ENCODE data around the gene DNASE1L2. TPM values are rescaled to one million over a fixed set of nuclear protein-coding genes. Genes with fewer than 3 reads are reported as not detected.

DNASE1L2 gene
- total RNA-seq, 1 donor from 2014 or later = 3.4 TPM

- Mint-ChIP-seq H3K4me1 (ENCODE audit: low read depth, unreplicated experiment) (peaks cover 8% of the 10 kb centered on the region), H3K36me3 (ENCODE audit: unreplicated experiment) (peaks cover 5% of the 10 kb centered on the region), H3K4me3 (ENCODE audit: unreplicated experiment) (peak overlapping the region; percentile 82), H3K9me3 (ENCODE audit: unreplicated experiment) (peaks cover 15% of the 10 kb centered on the region), H3K27me3 (ENCODE audit: unreplicated experiment) (peaks cover 16% of the 10 kb centered on the region), H3K27ac (ENCODE audit: unreplicated experiment) (peak overlapping the region; percentile 4)
- no peak for TF ChIP-seq CTCF (IDR thresholded peaks at IDR 0.05; ENCODE audit: partially characterized antibody, unreplicated experiment)
- DNase-seq = no peak
These were observed 31.7 kb upstream of the DNASE1L2 start for GRCh38 chr16:2204416-2205103.

- peak; percentile 85 for DNase-seq
- peak within 1 kb of the TSS; percentile 91 for H3K27ac Mint-ChIP-seq (ENCODE audit: unreplicated experiment)
- peak; percentile 32 for TF ChIP-seq CTCF (IDR thresholded peaks at IDR 0.05; ENCODE audit: partially characterized antibody, unreplicated experiment)
- H3K9me3 Mint-ChIP-seq (ENCODE audit: unreplicated experiment) = peaks cover 15% of the 10 kb centered on the region
- peaks cover 8% of the 10 kb centered on the region for H3K4me1 Mint-ChIP-seq (ENCODE audit: low read depth, unreplicated experiment)
- H3K27me3 Mint-ChIP-seq (ENCODE audit: unreplicated experiment) = peaks cover 15% of the 10 kb centered on the region
- H3K4me3 Mint-ChIP-seq (ENCODE audit: unreplicated experiment) = peak within 1 kb of the TSS; percentile 87
- H3K36me3 Mint-ChIP-seq (ENCODE audit: unreplicated experiment) = peaks cover 2% of the 10 kb centered on the region
These were observed 30.9 kb upstream of the DNASE1L2 start, which contains the start of gene MLST8 for GRCh38 chr16:2205104-2205966. MLST8 (plus strand) TSS chr16:2205454; CDS start chr16:2206086, 632 bp downstream.

DNA sequence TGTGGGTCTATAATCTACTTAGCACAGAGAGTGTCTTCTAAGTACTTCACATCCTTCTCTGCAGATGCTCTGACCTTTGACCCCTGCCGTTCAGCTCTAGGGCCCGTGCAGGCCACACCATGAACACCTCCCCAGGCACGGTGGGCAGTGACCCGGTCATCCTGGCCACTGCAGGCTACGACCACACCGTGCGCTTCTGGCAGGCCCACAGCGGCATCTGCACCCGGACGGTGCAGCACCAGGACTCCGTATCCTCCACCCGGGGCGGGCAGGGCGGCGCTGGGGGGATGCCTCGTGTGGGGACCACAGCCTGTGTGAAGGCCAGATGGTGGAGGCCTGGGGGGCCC lies 30.3 kb upstream of the DNASE1L2 start:
- H3K4me1 Mint-ChIP-seq (ENCODE audit: low read depth, unreplicated experiment) = peaks cover 8% of the 10 kb centered on the region
- H3K27me3 Mint-ChIP-seq (ENCODE audit: unreplicated experiment) = peaks cover 11% of the 10 kb centered on the region
- peaks cover 15% of the 10 kb centered on the region for H3K9me3 Mint-ChIP-seq (ENCODE audit: unreplicated experiment)
- peak overlapping the region; percentile 64 for H3K27ac Mint-ChIP-seq (ENCODE audit: unreplicated experiment)
- H3K36me3 Mint-ChIP-seq (ENCODE audit: unreplicated experiment) = no peaks in the 10 kb centered on the region
- DNase-seq = peak; percentile 43
- peak; percentile 3 for TF ChIP-seq CTCF (IDR thresholded peaks at IDR 0.05; ENCODE audit: partially characterized antibody, unreplicated experiment)
- peak overlapping the region; percentile 80 for H3K4me3 Mint-ChIP-seq (ENCODE audit: unreplicated experiment)

DNA sequence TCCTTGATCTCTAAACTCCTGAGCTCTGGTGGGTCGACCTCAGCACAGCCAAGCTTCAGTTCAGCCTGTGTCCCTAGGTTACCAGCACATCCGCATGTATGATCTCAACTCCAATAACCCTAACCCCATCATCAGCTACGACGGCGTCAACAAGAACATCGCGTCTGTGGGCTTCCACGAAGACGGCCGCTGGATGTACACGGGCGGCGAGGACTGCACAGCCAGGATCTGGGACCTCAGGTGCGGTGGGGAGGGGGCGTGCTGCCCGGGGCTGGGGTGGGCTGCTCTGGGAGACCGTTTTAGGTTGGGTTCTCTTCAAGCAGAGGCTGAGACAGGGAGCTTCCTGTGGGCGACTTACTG lies 29.8 kb upstream of the DNASE1L2 start:
- Mint-ChIP-seq H3K4me3 (ENCODE audit: unreplicated experiment) (peak overlapping the region; percentile 87), H3K36me3 (ENCODE audit: unreplicated experiment) (no peaks in the 10 kb centered on the region), H3K27me3 (ENCODE audit: unreplicated experiment) (peaks cover 11% of the 10 kb centered on the region), H3K9me3 (ENCODE audit: unreplicated experiment) (peaks cover 15% of the 10 kb centered on the region), H3K27ac (ENCODE audit: unreplicated experiment) (peak overlapping the region; percentile 91), H3K4me1 (ENCODE audit: low read depth, unreplicated experiment) (peaks cover 8% of the 10 kb centered on the region)
- DNase-seq = no peak
- no peak for TF ChIP-seq CTCF (IDR thresholded peaks at IDR 0.05; ENCODE audit: partially characterized antibody, unreplicated experiment)

Measured in glutamatergic neuron (in vitro differentiated cells).